Measurements from ENCODE around the gene NR2C2AP. TPM values are rescaled to one million over a fixed set of nuclear protein-coding genes. Genes with fewer than 3 reads are reported as not detected.

NR2C2AP gene
- total and polyA plus RNA-seq, 2 donors (not counting 3 experiments of a cell fraction or from before 2014, with no cell fraction given) = 11.9 to 17.5 TPM

DNA sequence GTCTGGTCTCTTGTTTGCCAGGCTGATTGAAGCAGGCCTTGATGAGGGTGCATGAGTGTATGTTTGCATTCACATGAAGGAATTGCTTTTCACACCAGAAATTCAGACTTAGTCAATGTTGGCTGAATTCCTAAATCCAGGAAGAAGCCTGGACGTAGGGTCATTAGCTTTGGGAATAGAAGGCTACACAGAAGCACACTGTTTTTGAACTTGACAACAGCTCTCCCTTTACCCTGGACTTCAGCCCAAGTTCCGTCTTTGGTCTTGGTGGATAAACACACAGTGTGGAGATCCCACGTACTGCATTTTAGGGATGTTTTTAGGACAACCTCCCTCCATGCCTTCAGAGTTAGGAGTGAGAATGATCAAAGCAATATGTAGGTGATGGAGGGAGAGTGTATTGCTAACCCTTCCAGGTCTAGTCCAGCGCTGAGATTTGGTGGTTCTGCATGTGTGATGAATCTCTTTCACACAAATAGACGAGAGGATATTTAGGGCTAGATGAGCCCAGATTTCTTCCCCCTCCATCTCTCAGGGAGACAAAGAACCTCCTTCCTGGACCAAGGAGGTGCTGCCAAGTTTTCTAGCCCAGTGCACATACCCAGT is 47.1 kb upstream of the NR2C2AP start:
- Histone ChIP-seq H3K4me3 (replicated peaks in 1 of 3; ENCODE audit: insufficient read depth in 1 of 3, low read depth in 1 of 3, low read length in 3 of 3) (no peak overlapping the region), H3K4me1 (ENCODE audit: control insufficient read depth, extremely low read depth, insufficient read depth, low read length) (no peaks in the 10 kb centered on the region), H3K9ac (replicated peaks; ENCODE audit: extremely low read depth, insufficient read depth, low read length) (no peak overlapping the region), H3K4me2 (ENCODE audit: insufficient read depth, low read length) (no peak overlapping the region), H3K27me3 (ENCODE audit: control insufficient read depth in 2 of 2, insufficient read depth in 2 of 2, low read length in 2 of 2) (peaks cover 3 to 7% of the 10 kb centered on the region in 2 experiments), H3K27ac (ENCODE audit: insufficient read depth, low read depth, low read length) (no peak overlapping the region), H3K36me3 (ENCODE audit: control insufficient read depth in 2 of 2, extremely low read depth in 1 of 2, insufficient read depth in 2 of 2, low read length in 2 of 2) (no peaks in the 10 kb centered on the region), H3K9me3 (replicated peaks; ENCODE audit: control insufficient read depth, insufficient read depth, low read length) (no peaks in the 10 kb centered on the region), H3K79me2 (ENCODE audit: control insufficient read depth, insufficient read depth, low read length) (no peaks in the 10 kb centered on the region), H3K9me1 (replicated peaks; ENCODE audit: control insufficient read depth, extremely low read depth, insufficient read depth, low read length) (no peaks in the 10 kb centered on the region), H2AFZ (ENCODE audit: low read depth, low read length) (no peak overlapping the region), H4K20me1 (replicated peaks; ENCODE audit: control insufficient read depth, extremely low read depth, insufficient read depth, low read length) (no peaks in the 10 kb centered on the region)
- dilution Hi-C loops (cut with MboI; ENCODE audit: extremely low pct_ligation_motif_present, low sequenced_read_pairs) = no loop called here
- no TSS peak for BruUV-seq (replicated peaks)
- FAIRE-seq (no peak), DNase-seq (ENCODE audit: low read depth, low spot score) (no peak)
- ChIA-PET POLR2A (no interaction called here), CTCF (no interaction called here)
- intact Hi-C loops (cut with micrococcal nuclease) = no loop called here
- TF ChIP-seq MAX (IDR thresholded peaks at IDR 0.05; ENCODE audit: insufficient read depth, insufficient read length) = no peak
- no peak for TF ChIP-seq EZH2 (IDR thresholded peaks at IDR 0.05; ENCODE audit: borderline replicate concordance, low read depth, low read length, severe bottlenecking)
- TF ChIP-seq FOS (IDR thresholded peaks at IDR 0.05; ENCODE audit: borderline replicate concordance, insufficient read depth, low read length) = no peak
- no peak for TF ChIP-seq POLR2A (IDR thresholded peaks at IDR 0.05; ENCODE audit: low read depth, low read length)

GRCh38 chr19:19240476-19240875 is 37.3 kb upstream of the NR2C2AP start:
- Histone ChIP-seq H4K20me1 (replicated peaks; ENCODE audit: control insufficient read depth, extremely low read depth, insufficient read depth, low read length) (no peaks in the 10 kb centered on the region), H3K4me3 (replicated peaks in 1 of 3; ENCODE audit: insufficient read depth in 1 of 3, low read depth in 1 of 3, low read length in 3 of 3) (no peak overlapping the region), H3K4me1 (ENCODE audit: control insufficient read depth, extremely low read depth, insufficient read depth, low read length) (no peaks in the 10 kb centered on the region), H3K36me3 (ENCODE audit: control insufficient read depth in 2 of 2, extremely low read depth in 1 of 2, insufficient read depth in 2 of 2, low read length in 2 of 2) (no peaks in the 10 kb centered on the region), H2AFZ (ENCODE audit: low read depth, low read length) (no peak overlapping the region), H3K79me2 (ENCODE audit: control insufficient read depth, insufficient read depth, low read length) (no peaks in the 10 kb centered on the region), H3K27me3 (ENCODE audit: control insufficient read depth in 2 of 2, insufficient read depth in 2 of 2, low read length in 2 of 2) (no peaks in the 10 kb centered on the region), H3K27ac (ENCODE audit: insufficient read depth, low read depth, low read length) (no peak overlapping the region), H3K9ac (replicated peaks; ENCODE audit: extremely low read depth, insufficient read depth, low read length) (no peak overlapping the region), H3K4me2 (ENCODE audit: insufficient read depth, low read length) (no peak overlapping the region), H3K9me1 (replicated peaks; ENCODE audit: control insufficient read depth, extremely low read depth, insufficient read depth, low read length) (no peaks in the 10 kb centered on the region), H3K9me3 (replicated peaks; ENCODE audit: control insufficient read depth, insufficient read depth, low read length) (no peaks in the 10 kb centered on the region)
- TF ChIP-seq POLR2A (IDR thresholded peaks at IDR 0.05; ENCODE audit: low read depth, low read length) = no peak
- TF ChIP-seq FOS (IDR thresholded peaks at IDR 0.05; ENCODE audit: borderline replicate concordance, insufficient read depth, low read length) = no peak
- no peak for TF ChIP-seq MYC (IDR thresholded peaks at IDR 0.05; ENCODE audit: low read depth, low read length)
- no peak for TF ChIP-seq MAX (IDR thresholded peaks at IDR 0.05; ENCODE audit: insufficient read depth, insufficient read length)
- TF ChIP-seq GATA2 (IDR thresholded peaks at IDR 0.05; ENCODE audit: insufficient read depth, insufficient read length, low read depth, low read length) = no peak
- TF ChIP-seq CTCF (IDR thresholded peaks at IDR 0.05; ENCODE audit: extremely low read depth in 1 of 2, insufficient read depth in 1 of 2, low read depth in 1 of 2, low read length in 2 of 2) = no peak
- TF ChIP-seq JUN (IDR thresholded peaks at IDR 0.05; ENCODE audit: borderline replicate concordance, insufficient read depth, insufficient read length, low read depth) = no peak
- TF ChIP-seq POLR2AphosphoS5 (IDR thresholded peaks at IDR 0.05; ENCODE audit: insufficient read depth, low read depth, low read length) = no peak
- TF ChIP-seq EZH2 (IDR thresholded peaks at IDR 0.05; ENCODE audit: borderline replicate concordance, low read depth, low read length, severe bottlenecking) = no peak
- BruUV-seq (replicated peaks) = no TSS peak
- CTCF ChIA-PET = no interaction called here
- no peak for FAIRE-seq
- dilution Hi-C loops (cut with MboI; ENCODE audit: extremely low pct_ligation_motif_present, low sequenced_read_pairs) = no loop called here
- POLR2A ChIA-PET = no interaction called here
- no peak for DNase-seq (ENCODE audit: low read depth, low spot score)
- intact Hi-C loops (cut with micrococcal nuclease) = no loop called here
